CD4-positive, alpha-beta T cell treated with Interleukin-17A for 1 hour (primary cell): ENCODE measurements around the gene INTS1.
A peak's percentile ranks its signal among the peaks of the same experiment; 100 is the strongest.

ENCODE experiments used
- DNase-seq: peaks from one replicate; pipeline ENCODE4 v3.0.0-alpha.2; 2020

The INTS1 gene

GRCh38 chr7:1484569-1484968, 19.6 kb downstream of the INTS1 start:
- DNase-seq: no peak

- DNase-seq: no peak
These were observed 20.4 kb downstream of the INTS1 start for GRCh38 chr7:1483536-1484505.

- no peak for DNase-seq
These were observed 21.1 kb downstream of the INTS1 start for GRCh38 chr7:1483079-1483478.

- no peak for DNase-seq
These were observed 22.9 kb downstream of the INTS1 start for GRCh38 chr7:1481300-1481699.

GRCh38 chr7:1480670-1481069, 23.5 kb downstream of the INTS1 start:
- DNase-seq: no peak

- DNase-seq: no peak
These were observed 24.9 kb downstream of the INTS1 start for GRCh38 chr7:1479287-1479686.

- DNase-seq: no peak
These were observed 25.7 kb downstream of the INTS1 start for GRCh38 chr7:1478480-1478879.

GRCh38 chr7:1476859-1477258, 27.3 kb downstream of the INTS1 start:
- no peak for DNase-seq

- no peak for DNase-seq
These were observed 28.2 kb downstream of the INTS1 start for GRCh38 chr7:1475991-1476390.

- DNase-seq: no peak
These were observed 28.8 kb downstream of the INTS1 start for GRCh38 chr7:1475393-1475792.

GRCh38 chr7:1474736-1475135, 29.5 kb downstream of the INTS1 start:
- no peak for DNase-seq

GRCh38 chr7:1473864-1474512, 30.2 kb downstream of the INTS1 start:
- DNase-seq: peak; percentile 87

- DNase-seq: no peak
These were observed 33.3 kb downstream of the INTS1 start for GRCh38 chr7:1470901-1471300.

GRCh38 chr7:1468643-1469298, 35.4 kb downstream of the INTS1 start:
- DNase-seq: no peak

- DNase-seq: no peak
These were observed 36.0 kb downstream of the INTS1 start for GRCh38 chr7:1468203-1468602.

- DNase-seq: no peak
These were observed 37.5 kb downstream of the INTS1 start for GRCh38 chr7:1466524-1467271.

- DNase-seq: no peak
These were observed 39.5 kb downstream of the INTS1 start for GRCh38 chr7:1464694-1465093.

GRCh38 chr7:1463676-1464223, 40.4 kb downstream of the INTS1 start:
- DNase-seq: no peak

- no peak for DNase-seq
These were observed 42.4 kb downstream of the INTS1 start for GRCh38 chr7:1461646-1462375.

- DNase-seq: peak; percentile 10
These were observed 43.2 kb downstream of the INTS1 start for GRCh38 chr7:1460821-1461645.
